GM20431 (cell line): ENCODE measurements around the gene SIK1.
"Not testable (repeated sequence)": the region's sequence is repeated elsewhere in the genome, so short reads cannot be mapped to it uniquely, and the experiment has no call there.

Source experiments
- in situ Hi-C: fragments of 300-500 bp; cut with MseI, MboI; formaldehyde crosslinking; loops from one replicate; pipeline ENCODE4 v1.15.0; 2020; ENCODE audit warnings: low sequenced_read_pairs; ENCODE audit not compliant: unreplicated experiment

Gene SIK1

DNA sequence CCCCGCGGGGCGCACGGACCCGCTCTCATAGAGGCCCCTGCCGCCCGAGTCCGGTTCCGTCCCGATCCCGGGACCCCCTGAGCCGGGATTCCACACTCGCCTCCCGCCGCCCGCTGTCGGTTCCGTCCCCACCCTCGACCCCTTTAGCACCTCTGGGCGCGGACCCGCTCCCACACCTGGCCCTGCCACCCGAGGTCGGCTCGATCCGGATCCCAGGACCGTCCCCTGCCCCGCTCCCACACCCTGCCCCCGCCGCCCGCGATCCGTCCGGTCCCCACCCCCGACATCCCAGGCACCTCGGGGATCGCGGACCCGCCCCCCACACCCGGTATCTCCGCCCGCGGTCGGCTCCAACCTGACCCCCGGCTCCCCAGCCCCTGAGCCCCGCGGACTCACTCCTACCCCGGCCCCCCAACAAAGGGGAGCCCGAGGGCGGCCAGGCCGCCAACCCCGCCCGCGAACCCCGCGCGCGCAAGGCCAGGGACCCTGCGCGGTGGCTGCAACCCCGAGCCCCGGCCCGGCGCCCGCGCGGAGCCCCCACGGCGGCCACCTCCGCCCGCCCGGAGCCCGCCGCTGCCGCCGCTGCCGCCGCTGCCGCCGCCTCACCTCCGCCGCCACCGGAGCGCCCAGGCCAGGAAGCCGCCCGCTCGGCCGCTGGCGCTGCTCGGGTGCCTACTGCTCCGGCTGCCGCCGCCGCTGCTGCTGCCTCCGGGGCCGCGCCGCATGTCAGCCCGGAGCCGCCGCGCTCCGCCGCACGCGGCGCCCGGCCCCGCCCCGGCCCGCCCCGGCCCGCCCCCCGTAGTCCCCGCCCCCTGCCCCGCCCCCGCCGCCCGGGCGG is at the start of gene SIK1:
Gene SIK1, minus strand, starts transcription at position 728 of the 838 bp plus-strand sequence. CDS start 953 bp downstream, outside the sequence.
- in situ Hi-C loops, result not testable (repeated sequence)

DNA sequence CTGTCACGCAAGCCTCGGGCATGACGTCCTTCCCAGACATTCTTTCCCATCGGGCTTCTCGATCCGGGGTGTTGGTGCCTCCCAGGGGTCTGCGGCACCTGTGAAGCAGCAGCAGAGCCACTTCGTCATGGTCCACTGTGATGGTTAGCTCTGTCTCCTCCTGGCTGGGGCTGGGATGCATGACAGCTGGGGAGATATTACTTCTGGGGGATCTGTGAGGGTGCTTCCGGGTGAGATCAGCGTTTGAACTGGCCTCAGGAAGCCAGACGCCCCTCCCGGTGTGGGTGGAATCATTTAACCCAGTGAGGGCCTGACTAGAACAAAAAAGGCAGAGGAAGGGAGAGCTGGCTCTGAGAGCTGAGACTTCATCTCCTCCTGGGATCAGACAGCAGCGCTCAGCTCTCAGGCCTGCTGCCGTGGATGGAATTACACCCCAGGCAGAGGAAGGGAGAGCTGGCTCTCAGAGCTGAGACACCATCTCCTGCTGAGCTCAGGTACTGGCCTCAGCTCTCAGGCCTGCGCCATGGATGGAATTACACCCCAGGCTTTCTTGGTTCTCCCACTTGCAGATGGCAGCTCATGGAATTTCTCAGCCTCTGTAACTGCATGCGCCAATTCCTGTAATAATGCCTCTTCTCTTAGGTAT is 44.8 kb upstream of the SIK1 start:
- in situ Hi-C loops, result not testable (repeated sequence)

DNA sequence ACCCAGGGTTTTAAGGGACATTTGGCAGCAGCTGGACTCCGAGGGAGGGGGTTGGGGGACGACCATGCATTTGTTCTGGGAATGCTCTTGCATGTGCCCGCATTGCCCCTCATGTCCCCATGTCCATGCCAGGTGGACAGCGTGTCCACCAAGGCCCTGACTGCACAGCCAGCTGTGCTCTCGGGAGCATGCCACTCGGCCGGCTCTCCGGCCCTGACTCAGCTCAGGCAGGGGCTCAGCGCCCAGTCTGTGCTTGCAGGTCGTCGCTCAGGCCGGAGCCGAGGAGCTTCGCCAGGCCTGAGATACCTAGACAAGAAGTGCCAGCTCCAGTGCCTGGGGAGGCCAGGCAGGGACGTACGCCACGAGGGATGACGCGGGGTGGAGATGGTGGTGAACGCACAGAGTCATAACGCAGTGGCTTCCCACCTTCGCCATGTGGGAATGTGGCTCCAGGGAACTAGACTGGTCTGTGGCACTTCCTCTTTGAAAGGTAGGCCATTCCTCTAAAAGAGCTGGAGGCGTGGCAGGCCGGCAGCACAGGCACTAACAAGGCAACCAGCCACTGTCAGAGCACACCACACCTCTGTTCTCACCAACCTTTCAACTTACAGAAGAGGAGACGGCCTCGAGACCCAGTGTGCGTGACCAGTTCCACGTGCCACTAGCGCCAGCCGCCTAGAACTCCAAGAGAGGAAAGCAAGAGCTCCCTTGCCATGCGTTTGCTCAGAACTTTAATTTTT is 43.0 kb upstream of the SIK1 start:
- in situ Hi-C loops, result not testable (repeated sequence)

DNA sequence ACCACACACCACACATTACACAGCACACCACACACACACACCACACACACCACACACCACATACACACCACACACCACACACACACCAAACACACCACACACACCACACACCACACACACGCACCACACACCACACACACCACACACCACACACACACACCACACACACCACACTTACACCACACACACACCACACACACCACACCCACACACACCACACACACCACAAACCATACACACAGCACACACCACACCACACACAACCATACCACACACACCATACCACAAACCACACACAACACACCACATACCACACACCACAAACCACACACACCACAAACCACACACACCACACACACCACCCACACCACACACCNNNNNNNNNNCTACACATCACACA is 40.9 kb upstream of the SIK1 start:
- in situ Hi-C loops, result no loop called here

DNA sequence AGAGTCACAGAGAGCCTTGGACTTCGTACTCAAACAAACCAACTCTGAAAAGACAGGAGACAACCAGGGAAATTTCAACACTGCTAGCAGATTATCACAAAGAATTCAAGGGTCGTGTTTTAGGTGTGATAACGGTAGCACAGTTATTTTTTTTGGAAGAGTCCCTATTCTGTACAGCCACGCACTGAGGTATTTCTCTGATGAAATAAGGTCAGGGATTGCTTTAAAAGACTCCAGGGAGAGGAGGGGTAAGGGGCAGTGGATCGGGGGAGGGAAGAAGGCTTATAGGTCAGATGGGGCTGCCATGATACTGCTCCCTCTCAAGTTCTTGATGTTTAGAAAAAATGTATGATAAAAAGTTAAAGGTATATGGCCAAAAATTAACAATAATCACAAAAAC is 38.2 kb upstream of the SIK1 start:
- in situ Hi-C loops, result not testable (repeated sequence)

DNA sequence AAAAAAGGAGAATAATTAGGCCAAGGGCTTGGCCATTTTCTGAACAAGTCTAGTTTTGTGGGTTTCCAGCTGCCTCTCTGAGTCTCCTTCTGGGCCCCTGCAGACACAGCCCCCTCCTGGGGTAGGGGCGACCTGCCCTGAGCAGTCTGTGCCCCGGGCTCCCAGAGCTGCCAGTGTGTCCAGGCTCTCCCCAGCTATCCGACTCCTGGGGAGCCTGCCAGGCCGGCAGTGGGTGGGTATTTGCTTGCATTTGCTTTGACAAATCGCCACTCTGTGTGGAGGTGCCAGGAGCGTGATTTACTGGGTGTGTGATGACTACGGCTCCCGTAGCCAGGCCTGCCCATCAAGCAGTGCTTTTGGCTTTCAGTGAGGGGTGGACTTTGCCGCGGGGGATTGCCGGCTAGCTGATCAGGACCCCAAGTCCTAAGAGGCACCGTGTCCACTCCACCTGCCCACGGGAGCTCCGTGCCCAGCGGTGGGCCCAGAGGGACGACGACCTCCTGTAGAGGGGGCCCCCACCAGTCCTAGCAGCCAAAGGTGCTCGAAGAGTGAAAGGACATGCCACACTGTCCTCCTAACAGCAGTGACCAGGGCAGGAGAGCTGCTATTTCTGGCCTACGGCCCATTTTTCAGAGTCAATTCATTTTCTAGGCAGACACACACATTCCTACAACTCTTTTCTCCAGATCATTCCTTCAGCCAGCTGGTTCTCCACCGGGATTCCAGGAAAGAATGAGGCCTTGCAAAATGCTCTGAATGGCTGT is 36.7 kb upstream of the SIK1 start:
- in situ Hi-C loops, result not testable (repeated sequence)

DNA sequence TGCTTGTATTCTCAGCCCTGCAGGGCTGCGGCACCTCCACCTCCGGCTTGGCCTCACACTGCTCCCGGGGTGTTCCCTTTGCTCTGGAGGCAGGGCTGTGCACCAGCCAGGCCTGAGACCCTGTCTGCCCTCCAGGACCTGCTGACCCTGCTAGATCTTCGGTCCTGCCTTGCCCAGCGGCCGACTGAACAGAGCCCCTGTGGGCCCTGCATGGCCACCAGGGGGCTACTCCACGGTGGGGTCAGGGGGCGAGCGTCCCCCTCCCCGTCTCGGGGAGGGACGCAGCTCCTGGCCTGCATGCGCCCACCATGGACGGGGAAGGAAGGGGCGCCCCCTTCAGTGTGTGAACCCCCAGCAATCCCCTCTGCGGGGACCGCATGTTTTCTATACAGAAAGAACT is 36.0 kb upstream of the SIK1 start:
- in situ Hi-C loops, result not testable (repeated sequence)

DNA sequence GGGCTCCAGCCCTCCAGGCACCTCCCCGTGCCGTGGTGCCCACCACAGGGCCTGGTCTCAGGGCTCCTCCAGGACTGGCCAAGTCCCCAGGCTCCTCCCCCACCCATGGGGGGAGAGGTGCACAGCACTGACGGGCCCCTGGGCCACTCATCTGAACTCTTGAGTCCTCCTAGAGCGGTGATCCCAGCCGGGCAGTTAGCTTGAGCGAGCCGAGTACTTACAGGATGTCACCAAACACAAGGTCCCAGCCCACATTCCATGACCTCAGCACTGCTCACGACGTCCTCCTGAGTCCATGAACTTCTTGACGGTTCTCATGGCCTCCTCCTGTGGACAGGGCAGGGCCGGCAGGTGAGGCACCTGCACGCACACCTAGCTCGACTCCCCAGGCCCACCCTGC is 33.5 kb upstream of the SIK1 start:
- in situ Hi-C loops, result not testable (repeated sequence)

DNA sequence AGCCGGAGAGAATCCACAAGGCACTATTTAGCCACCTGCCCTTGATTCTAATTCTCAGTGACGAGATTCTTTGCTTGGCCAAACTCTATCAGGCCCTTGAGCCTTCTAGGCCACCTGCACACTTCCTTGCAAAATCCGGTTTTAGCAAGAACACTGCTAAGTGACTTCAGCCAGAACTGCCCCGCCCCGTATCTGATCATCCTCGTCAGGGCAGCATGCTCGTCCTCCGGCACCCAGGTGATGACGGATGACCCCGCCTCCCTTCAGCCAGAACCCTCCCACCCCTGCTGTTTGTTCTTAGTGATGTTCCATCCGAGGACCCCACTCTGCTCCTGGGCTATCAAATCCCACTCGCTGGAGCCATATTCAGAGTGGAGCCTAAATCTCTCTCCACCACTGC is 32.1 kb upstream of the SIK1 start:
- in situ Hi-C loops, result not testable (repeated sequence)

DNA sequence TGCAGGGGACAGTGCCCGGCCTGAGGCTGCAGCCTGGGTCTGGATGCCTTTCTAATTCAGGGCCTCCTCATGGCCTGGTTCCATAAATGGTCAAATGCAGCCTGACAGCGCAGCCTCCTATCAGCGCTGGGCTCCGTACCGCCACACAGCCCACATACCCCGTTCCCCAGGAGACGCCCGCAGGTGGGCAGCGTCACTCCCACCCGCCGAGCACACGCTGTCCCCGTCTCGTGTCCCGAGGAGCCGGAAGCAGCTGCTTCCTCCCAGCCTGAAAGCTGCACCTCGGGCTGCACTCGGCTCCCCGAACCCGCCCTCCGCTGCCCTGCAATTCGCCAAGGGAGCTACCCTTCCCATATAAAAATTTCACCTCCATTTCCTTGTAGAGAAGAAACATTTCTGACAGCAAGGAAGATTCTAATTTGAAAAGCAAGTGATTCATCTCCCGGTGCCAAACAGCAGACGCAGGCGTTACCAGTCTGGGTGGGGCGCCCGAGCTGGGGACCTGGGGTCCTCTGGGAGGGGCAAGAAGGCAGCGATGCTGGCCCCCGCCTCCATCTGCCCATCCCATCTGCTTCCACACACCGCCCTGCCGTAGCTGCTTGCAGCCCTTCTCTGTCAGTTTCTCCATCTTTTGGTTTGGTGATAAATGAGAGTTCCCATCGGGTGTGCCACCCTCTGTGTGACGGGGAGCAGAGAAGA is 29.8 kb upstream of the SIK1 start:
- in situ Hi-C loops, result not testable (repeated sequence)

DNA sequence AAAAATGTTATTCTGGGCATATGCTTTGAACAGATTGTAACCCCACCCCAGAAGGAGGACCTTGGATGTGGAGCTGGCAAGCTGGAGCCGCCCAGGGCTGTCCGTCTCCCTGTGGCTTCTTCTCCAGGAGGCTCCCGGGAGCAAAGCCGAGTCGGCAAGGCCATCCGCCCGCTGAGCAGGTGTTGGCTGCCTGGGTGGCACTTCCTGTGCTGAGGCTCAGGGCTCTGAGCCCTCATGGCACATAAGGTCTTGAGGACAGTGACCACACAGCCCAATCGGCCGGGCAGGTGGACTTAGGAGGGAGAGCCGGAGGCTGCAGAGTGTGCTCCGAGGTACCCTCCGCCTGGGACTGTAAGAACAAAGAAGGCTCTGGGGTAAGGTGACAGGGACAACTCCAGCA is 28.8 kb upstream of the SIK1 start:
- in situ Hi-C loops, result not testable (repeated sequence)

DNA sequence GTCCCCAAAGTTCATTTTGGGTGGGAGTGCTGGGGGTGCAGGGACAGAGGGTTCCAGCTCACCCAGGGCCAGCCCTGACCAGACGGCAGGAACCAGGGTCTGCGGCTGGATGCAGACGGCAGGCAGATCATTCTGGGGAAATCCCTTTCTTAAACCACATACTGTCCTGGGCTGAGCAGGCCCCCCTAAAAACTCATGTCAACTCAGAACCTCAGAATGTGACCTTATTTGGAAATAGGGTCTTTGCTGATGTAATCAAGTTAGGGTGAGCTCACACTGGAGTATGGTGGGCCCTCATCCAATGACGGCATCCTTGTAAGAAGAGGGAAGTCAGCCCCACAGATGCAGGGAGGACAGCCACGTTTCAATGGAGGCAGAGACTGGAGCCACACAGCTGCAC is 27.2 kb upstream of the SIK1 start:
- in situ Hi-C loops, result not testable (repeated sequence)

DNA sequence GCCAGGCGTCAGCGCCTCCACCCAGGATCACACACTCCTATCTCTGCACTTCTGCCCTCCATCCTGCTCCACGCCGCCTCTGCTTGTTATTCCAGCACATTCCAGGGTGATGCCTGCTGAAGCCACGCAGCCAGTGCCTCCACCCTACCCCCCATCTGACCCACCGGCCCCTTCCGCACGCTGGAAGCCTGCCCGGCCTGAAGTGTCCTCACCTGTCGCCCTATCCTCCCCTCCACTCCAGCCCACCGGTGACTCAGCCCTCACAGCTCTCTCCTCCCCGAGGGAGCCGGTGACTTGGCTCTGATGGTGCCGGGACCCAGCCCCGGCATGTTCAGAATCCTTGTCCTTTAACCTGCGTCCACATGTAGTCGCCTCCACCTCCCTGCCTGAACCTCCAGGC is 24.9 kb upstream of the SIK1 start:
- in situ Hi-C loops, result not testable (repeated sequence)

DNA sequence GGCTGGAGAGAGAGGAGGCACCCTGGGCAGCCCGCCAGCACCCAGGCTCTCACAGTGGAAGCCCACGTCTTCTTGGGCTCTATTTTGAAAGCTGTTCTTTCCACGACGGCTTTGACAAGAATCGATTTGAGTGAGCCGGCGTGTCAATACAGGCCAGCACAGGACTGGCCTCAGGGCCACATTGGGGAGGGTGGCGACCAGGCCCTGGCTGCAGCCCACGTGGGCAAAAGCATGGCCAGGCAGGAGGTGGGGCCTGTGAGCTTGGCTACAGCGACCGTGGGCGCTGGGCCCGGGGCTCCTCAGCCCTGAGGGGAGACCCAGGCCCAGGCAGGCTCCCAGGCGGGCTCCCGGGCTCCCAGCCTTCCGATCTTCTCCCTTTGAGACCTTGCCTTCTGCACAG is 23.4 kb upstream of the SIK1 start:
- in situ Hi-C loops, result not testable (repeated sequence)

DNA sequence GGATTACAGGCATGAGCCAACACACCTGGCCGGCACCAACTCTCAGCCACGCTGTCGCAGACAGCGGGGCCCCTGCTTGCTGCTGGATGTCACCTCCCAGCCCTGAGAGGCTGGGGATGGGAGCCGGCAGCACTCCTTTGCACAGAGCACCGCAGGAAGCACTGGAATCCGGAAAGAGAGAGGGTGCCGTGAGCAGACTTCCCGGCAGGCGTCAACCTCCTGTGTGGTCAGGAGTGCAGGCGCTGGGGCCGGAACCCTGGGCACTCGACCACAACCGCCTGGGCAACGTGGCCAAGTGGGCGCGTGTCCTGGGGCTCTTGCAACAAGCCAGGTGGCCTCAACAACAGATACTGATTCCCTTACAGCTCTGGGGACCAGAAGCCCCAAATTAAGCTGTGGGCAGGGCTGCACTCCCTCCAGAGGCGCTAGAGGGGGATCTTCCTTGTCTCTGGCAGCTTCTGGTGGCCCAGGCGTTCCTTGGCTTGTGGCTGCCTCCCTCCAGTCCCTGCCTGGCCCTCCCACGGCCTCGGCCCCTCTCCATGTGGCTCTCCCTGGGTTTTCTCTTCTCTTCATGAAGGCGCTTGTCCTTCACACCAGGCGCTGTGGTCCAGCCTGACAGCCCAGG is 20.5 kb upstream of the SIK1 start:
- in situ Hi-C loops, result not testable (repeated sequence)

DNA sequence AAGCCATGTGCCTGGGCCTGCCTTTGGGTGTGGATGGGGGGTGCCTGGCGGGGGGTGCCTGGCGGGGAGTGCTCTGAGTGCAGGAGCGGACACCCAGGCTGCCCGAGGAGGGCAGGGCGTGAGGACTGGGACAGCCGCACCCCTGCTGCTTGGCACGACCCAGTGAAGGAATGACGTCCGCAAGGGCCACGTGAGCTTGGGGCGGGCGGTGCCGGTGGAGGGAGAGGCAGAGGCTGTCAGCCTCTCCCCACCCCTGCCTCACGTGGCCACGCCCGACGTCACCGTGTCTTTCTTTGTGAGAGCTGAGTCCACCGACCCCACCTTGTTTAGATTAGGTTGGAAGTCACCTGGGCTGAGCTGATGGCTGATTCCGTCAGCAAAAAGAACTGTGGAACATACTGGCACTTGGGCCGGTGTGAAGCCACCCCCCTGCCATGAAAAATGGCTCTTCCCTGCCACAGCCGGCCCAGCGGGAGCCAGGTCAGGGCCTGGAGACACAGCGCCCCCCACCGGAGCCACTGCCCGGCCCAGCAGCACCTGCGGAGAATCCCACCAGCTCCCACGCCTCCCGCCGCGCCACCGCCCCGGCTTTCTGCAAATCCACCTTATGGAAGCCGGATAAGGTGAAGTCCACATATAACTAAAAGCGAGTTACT is 19.5 kb upstream of the SIK1 start:
- in situ Hi-C loops, result not testable (repeated sequence)

DNA sequence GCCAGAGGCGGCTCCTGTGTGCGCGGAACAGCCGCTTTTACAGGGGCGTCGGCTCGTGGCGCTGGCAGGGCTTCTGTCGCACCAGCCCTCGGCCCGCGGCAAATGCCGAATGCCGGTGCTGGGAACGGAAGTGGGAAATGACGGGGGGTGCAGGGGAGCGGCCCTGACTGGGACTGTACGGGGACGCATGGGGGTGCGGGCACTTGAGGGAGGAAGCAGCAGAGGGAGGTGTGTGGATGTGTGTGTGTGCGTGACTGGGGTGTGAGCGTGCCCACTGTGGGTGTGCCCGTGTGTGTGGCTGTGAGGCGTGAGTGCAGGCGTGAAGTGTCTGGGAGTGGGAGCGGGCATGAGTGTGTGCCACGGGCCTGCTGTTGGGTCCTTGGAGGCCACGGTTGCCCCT is 17.6 kb upstream of the SIK1 start:
- in situ Hi-C loops, result not testable (repeated sequence)

DNA sequence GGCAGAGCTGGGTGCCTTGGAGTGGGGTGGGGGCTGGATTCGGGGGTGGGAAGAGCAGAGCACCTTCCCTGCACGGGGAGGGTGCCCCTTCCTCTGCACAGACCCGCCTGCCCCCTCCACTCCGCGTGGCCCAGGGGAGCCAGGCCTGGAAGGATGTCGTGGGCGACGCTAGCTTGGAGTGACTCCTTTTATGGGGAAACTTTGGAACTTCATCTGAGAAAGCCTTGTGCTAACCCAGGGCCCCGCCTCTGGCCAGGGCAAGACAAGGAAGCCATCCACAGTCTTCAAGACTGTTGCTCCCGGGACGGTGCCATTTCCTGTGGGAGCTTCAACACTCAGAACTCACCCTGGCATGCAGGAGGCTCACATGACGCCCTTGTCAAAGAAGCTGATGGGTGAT is 15.6 kb upstream of the SIK1 start:
- in situ Hi-C loops, result not testable (repeated sequence)
